Common myeloid progenitor, CD34-positive (primary cell): ENCODE results near the gene SLC1A1.
"Not testable (repeated sequence)": the region's sequence is repeated elsewhere in the genome, so short reads cannot be mapped to it uniquely, and the experiment has no call there.

ENCODE experiments used
- CTCF ChIA-PET: fragments of 350-600 bp; sonication (Branson Sonifier 250); formaldehyde crosslinking; loops from one replicate; lab custom pipeline; 2021; ENCODE audit warnings: antibody characterized with exemption; lab: Charles Lee
- POLR2A ChIA-PET: fragments of 350-600 bp; sonication (Branson Sonifier 250); formaldehyde crosslinking; loops from one replicate; lab custom pipeline; 2021; ENCODE audit warnings: antibody characterized with exemption; lab: Charles Lee
- DNase-seq, 3 donors: peaks; one replicate each; pipeline versions ENCODE4 v3.0.0 to v3.0.0-alpha.2; 2013
- H3K27ac ChIP-seq, 2 experiments: 1 replicate in 1 of 2; 2 replicates in 1 of 2; pipeline ENCODE4 v1.7.0; 2013; ENCODE audit warnings: inconsistent platforms in 2 of 2, low read length in 2 of 2, mild to moderate bottlenecking in 2 of 2, low read depth in 1 of 2, moderate library complexity in 1 of 2; ENCODE audit not compliant: severe bottlenecking in 2 of 2, insufficient read depth in 1 of 2, poor library complexity in 1 of 2
- H3K27me3 ChIP-seq, 5 experiments: replicated peaks in 2 of 5; 1 replicate in 3 of 5; 2 replicates in 2 of 5; pipeline versions ENCODE4 v1.6.1 to v1.7.0; 2013; ENCODE audit warnings: low read length in 4 of 5, mild to moderate bottlenecking in 2 of 5, moderate library complexity in 2 of 5, inconsistent platforms in 1 of 5; ENCODE audit not compliant: insufficient read depth in 5 of 5, control insufficient read depth in 4 of 5
- H3K36me3 ChIP-seq, 4 experiments: 1 replicate in 2 of 4; 2 replicates in 2 of 4; pipeline versions ENCODE4 v1.6.1 to v1.7.0; 2013; ENCODE audit warnings: low read length in 3 of 4, control low read depth in 1 of 4, mild to moderate bottlenecking in 1 of 4; ENCODE audit not compliant: control insufficient read depth in 4 of 4, insufficient read depth in 4 of 4
- H3K4me1 ChIP-seq, 4 experiments: 1 replicate in 3 of 4; 2 replicates in 1 of 4; pipeline versions ENCODE4 v1.6.1 to v1.7.1; 2013; ENCODE audit warnings: low read length in 3 of 4, mild to moderate bottlenecking in 3 of 4, control low read depth in 1 of 4, inconsistent platforms in 1 of 4, moderate library complexity in 1 of 4; ENCODE audit not compliant: control insufficient read depth in 4 of 4, insufficient read depth in 4 of 4; ENCODE audit errors: control extremely low read depth in 1 of 4
- H3K4me3 ChIP-seq, 7 experiments: 1 replicate in 4 of 7; 2 replicates in 3 of 7; pipeline versions ENCODE4 v1.5.1 to v1.7.0; 2013; ENCODE audit warnings: mild to moderate bottlenecking in 7 of 7, low read length in 6 of 7, moderate library complexity in 6 of 7, inconsistent platforms in 2 of 7, low read depth in 2 of 7, control low read depth in 1 of 7; ENCODE audit not compliant: insufficient read depth in 4 of 7, control insufficient read depth in 1 of 7; ENCODE audit errors: extremely low read depth in 1 of 7
- H3K9me3 ChIP-seq, 5 experiments: 1 replicate in 4 of 5; 2 replicates in 1 of 5; pipeline versions ENCODE4 v1.6.1 to v1.7.1; 2013; ENCODE audit warnings: low read length in 4 of 5, mild to moderate bottlenecking in 2 of 5, inconsistent platforms in 1 of 5, low read depth in 1 of 5, moderate library complexity in 1 of 5; ENCODE audit not compliant: control insufficient read depth in 4 of 5, insufficient read depth in 2 of 5; ENCODE audit errors: control extremely low read depth in 1 of 5
- WGBS: methylation state at CpG from one replicate; pipeline ENCODE4 v1.1.5; 2013; ENCODE audit not compliant: insufficient coverage; 5-methylcytosine and 5-hydroxymethylcytosine counted together

Gene SLC1A1

DNA sequence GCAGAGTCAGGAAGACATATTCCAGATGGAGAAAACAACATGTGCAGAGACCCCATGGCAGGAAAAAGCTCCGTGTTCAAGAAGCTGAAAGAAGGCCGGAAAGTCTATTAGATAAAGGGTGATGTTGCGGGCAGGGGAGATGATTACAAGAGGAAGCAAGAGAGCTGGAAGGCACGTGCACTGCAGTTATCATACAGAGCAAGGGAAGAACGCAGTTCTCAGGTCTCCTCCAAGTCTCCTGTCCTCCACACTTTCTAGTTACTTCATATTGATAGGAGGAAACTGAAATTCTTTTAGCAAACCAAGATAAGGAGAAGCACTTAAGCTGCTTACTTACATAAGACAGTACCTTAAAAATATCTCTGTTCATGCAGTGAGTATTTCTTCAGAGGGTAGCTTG is 113.6 kb downstream of the SLC1A1 start:
- ChIA-PET POLR2A (no interaction called here), CTCF (interaction anchor here (0.7 to 1.9 kb wide), 13 partner anchors 10 to 321 kb away, joined by 3 to 8 read pairs (median 4); no protein-coding TSS in a partner anchor)
- Histone ChIP-seq H3K9me3 (peaks cover 0 to 2% (median 0%) of the 10 kb centered on the region in 5 experiments), H3K27me3 (peaks cover 0 to 28% (median 0%) of the 10 kb centered on the region in 5 experiments), H3K4me1 (peaks cover 0 to 4% (median 0%) of the 10 kb centered on the region in 4 experiments), H3K36me3 (no peaks in the 10 kb centered on the region), H3K27ac (no peak overlapping the region), H3K4me3 (no peak overlapping the region)
- 88% methylated on average over 5 of the region's 5 CpGs for WGBS
- DNase-seq: peak in 1 of 3 donors; percentile 16

DNA sequence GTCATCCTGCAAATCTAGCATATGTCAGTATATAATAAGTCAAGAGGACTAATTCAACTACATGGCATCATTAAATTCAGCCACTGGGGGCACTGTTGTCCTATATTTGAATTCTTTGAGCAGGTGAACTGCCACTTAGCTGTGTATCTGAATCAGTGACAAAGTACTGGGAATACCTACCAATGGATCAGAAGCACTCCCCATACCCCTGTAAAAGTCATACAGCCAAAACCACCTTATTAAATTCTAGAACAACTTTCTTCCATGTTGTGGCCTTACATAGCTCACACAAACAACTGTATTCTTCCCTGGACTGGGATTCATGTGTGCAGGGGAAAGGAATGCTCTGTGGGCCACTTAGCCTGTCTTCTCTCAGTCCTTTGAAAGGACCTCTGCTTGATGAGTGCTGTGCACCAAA is 114.4 kb downstream of the SLC1A1 start:
- no peaks in the 10 kb centered on the region for H3K36me3 ChIP-seq
- peaks cover 0 to 28% (median 0%) of the 10 kb centered on the region in 5 experiments for H3K27me3 ChIP-seq
- peaks cover 0 to 4% (median 0%) of the 10 kb centered on the region in 4 experiments for H3K4me1 ChIP-seq
- CTCF ChIA-PET: interaction anchor here (0.6 to 1.9 kb wide), 17 partner anchors 9 to 320 kb away, joined by 3 to 8 read pairs (median 3); no protein-coding TSS in a partner anchor
- no peak overlapping the region for H3K27ac ChIP-seq
- H3K4me3 ChIP-seq: no peak overlapping the region
- no peaks in the 10 kb centered on the region for H3K9me3 ChIP-seq
- DNase-seq: peak; percentile 74 to 84 (median 78)
- POLR2A ChIA-PET: interaction anchor here (0.6 kb wide), 2 partner anchors 47 to 91 kb away, joined by 3 read pairs; no protein-coding TSS in a partner anchor

DNA sequence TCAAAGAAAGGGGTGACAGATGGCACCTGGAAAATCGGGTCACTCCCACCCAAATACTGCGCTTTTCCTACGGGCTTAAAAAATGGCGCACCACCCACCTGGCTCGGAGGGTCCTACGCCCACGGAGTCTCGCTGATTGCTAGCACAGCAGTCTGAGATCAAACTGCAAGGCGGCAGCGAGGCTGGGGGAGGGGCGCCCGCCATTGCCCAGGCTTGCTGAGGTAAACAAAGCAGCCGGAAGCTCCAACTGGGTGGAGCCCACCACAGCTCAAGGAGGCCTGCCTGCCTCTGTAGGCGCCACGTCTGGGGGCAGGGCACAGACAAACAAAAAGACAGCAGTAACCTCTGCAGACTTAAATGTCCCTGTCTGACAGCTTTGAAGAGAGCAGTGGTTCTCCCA is 115.8 kb downstream of the SLC1A1 start:
- DNase-seq, POLR2A ChIA-PET, H3K4me1 ChIP-seq, CTCF ChIA-PET, H3K4me3 ChIP-seq, H3K36me3 ChIP-seq, H3K9me3 ChIP-seq, H3K27ac ChIP-seq: not testable (repeated sequence)
- no CpG with 5 or more reads among the region's 15 CpGs for WGBS
- H3K27me3 ChIP-seq: peaks cover 0 to 24% (median 0%) of the 10 kb centered on the region in 5 experiments

DNA sequence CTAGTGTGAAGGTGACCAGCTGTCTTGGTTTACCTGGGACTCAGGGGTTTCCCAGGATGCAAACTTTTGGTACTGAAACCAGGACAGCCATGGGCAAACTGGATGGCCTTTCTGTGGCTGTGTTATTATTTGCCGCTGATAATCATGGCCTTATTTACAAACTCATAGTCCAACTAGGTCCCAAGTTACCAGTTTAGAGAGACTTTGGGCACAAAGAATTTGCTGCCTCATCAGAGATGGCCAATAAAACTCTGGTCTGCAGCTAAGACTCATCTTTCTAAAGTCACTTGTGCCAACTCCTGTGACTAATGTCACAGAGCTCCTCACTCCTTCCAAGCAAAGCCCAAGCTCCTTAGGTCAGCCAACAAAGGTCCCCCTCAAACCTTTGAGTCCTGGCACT is 124.4 kb downstream of the SLC1A1 start:
- no peaks in the 10 kb centered on the region for H3K36me3 ChIP-seq
- H3K9me3 ChIP-seq: no peaks in the 10 kb centered on the region
- H3K4me3 ChIP-seq: no peak overlapping the region
- 100% methylated on average over 1 of the region's 1 CpG for WGBS
- no peak overlapping the region for H3K27ac ChIP-seq
- ChIA-PET CTCF (interaction anchor here (1.9 kb wide), 1 partner anchor 10 kb away, joined by 7 read pairs; no protein-coding TSS in a partner anchor), POLR2A (no interaction called here)
- peaks cover 0 to 51% (median 17%) of the 10 kb centered on the region in 5 experiments for H3K27me3 ChIP-seq
- no peaks in the 10 kb centered on the region for H3K4me1 ChIP-seq
- no peak for DNase-seq

DNA sequence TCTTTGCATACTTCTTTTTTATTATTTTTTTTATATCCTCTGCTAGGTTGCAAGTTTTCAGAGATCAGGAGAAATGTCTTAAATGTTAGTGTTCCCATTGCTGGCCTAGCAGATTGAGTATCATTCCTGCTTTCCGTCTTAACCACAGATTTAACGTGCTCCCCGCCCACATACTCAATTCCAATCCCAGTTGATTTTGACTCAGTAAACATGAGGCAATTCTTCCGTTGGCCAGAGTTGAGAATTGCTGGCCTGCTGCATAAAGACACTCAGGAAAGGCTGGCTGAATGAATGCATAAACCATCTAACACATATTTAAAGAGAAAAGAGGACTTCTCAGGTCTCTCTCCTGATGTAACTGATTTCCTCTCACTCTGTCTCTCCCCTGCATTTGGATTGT is 125.0 kb downstream of the SLC1A1 start:
- 100% methylated on average over 3 of the region's 4 CpGs for WGBS
- POLR2A ChIA-PET: no interaction called here

DNA sequence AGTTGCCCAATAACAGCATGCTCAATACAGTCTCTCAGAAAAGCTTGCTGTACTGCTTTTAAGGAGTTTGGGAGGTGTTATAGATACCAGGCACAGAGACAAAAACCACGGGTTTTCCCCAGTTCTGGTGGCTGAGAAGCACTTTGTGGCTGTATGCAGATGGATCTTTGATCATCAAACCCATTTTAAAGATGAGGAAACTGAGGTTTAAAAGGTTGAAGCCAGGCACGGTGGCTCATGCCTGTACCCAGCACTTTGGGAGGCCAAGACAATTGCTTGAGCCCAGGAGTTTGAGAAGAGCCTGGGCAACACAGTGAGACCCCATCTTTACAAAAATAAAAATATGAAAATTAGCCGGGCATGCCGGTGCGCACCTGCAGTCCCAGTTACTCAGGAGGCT is 125.5 kb downstream of the SLC1A1 start:
- H3K9me3 ChIP-seq: peaks cover 0 to 2% (median 0%) of the 10 kb centered on the region in 5 experiments
- no peak for DNase-seq
- H3K4me3 ChIP-seq: no peak overlapping the region
- H3K4me1 ChIP-seq: peaks cover 0 to 7% (median 3%) of the 10 kb centered on the region in 4 experiments
- CTCF ChIA-PET: interaction anchor here (0.9 kb wide), 1 partner anchor 11 kb away, joined by 3 read pairs; no protein-coding TSS in a partner anchor
- H3K27me3 ChIP-seq: peaks cover 0 to 63% (median 18%) of the 10 kb centered on the region in 5 experiments
- no peak overlapping the region for H3K27ac ChIP-seq
- POLR2A ChIA-PET: no interaction called here
- 100% methylated on average over 4 of the region's 5 CpGs for WGBS
- H3K36me3 ChIP-seq: no peaks in the 10 kb centered on the region

More for the DNA sequence above, 125.0 kb downstream of the SLC1A1 start:
- H3K4me1 ChIP-seq: peaks cover 0 to 5% (median 2%) of the 10 kb centered on the region in 4 experiments
- H3K9me3 ChIP-seq: peaks cover 0 to 2% (median 0%) of the 10 kb centered on the region in 5 experiments
- H3K36me3 ChIP-seq: no peaks in the 10 kb centered on the region
- no peak overlapping the region for H3K27ac ChIP-seq
- CTCF ChIA-PET: no interaction called here
- no peak overlapping the region for H3K4me3 ChIP-seq
- DNase-seq: no peak
- H3K27me3 ChIP-seq: peaks cover 0 to 57% (median 18%) of the 10 kb centered on the region in 5 experiments

DNA sequence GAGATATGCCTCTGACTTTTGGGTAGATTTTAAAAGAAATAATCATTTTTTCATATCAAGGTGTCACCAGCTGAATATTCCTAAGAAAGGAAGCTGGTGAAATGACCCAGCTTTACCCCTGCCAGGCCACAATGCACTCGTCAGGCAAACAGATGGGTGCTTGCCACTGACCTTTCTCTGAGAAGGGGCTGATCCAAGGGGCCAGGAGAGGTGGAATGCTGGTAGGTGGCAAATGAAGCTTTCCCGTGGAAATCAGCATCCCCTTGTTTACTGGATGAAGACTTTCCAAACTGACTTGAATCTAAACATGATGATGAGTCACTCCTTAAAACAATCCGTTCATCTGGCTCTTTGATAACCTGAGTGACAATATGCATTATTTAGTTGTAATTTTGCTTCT is 127.5 kb downstream of the SLC1A1 start:
- Histone ChIP-seq H3K36me3 (no peaks in the 10 kb centered on the region), H3K27ac (no peak overlapping the region), H3K4me3 (no peak overlapping the region), H3K4me1 (peaks cover 0 to 7% (median 3%) of the 10 kb centered on the region in 4 experiments), H3K9me3 (peaks cover 0 to 2% (median 0%) of the 10 kb centered on the region in 5 experiments), H3K27me3 (peaks cover 0 to 75% (median 21%) of the 10 kb centered on the region in 5 experiments)
- ChIA-PET CTCF (interaction anchor here (1.4 kb wide), 1 partner anchor 972 kb away, joined by 3 read pairs; no protein-coding TSS in a partner anchor), POLR2A (no interaction called here)
- 88% methylated on average over 1 of the region's 3 CpGs for WGBS
- no peak for DNase-seq
